Parathyroid adenoma (tissue), 2 donors: ENCODE data around the gene PTDSS2.

Experiments used
- H2AFZ ChIP-seq: fragments of 300-600 bp; sonication (generic); one replicate; pipeline ENCODE4 v1.7.0; 2017; ENCODE audit warnings: antibody characterized with exemption, mild to moderate bottlenecking
- H3K27ac ChIP-seq: fragments of 300-600 bp; sonication (generic); one replicate; pipeline ENCODE4 v1.7.0; 2017
- H3K27me3 ChIP-seq: fragments of 300-600 bp; sonication (generic); one replicate; pipeline ENCODE4 v1.7.0; 2017; ENCODE audit warnings: low read length; ENCODE audit not compliant: control insufficient read depth, insufficient read depth
- H3K36me3 ChIP-seq: fragments of 300-600 bp; sonication (generic); one replicate; pipeline ENCODE4 v1.7.0; 2017; ENCODE audit warnings: low read length; ENCODE audit not compliant: control insufficient read depth, insufficient read depth
- H3K4me1 ChIP-seq: fragments of 300-600 bp; sonication (generic); one replicate; pipeline ENCODE4 v1.7.0; 2017; ENCODE audit warnings: control low read depth
- H3K4me2 ChIP-seq: fragments of 300-600 bp; sonication (generic); one replicate; pipeline ENCODE4 v1.7.0; 2017; ENCODE audit warnings: low read length
- H3K4me3 ChIP-seq: fragments of 300-600 bp; sonication (generic); one replicate; pipeline ENCODE4 v1.7.0; 2017; ENCODE audit warnings: low read depth, low read length
- H3K79me2 ChIP-seq: fragments of 300-600 bp; sonication (generic); one replicate; pipeline ENCODE4 v1.7.0; 2017; ENCODE audit warnings: control low read depth
- H3K9ac ChIP-seq: fragments of 300-600 bp; sonication (generic); one replicate; pipeline ENCODE4 v1.7.0; 2017; ENCODE audit warnings: mild to moderate bottlenecking
- H3K9me3 ChIP-seq: fragments of 300-600 bp; sonication (generic); one replicate; pipeline ENCODE4 v1.7.0; 2017; ENCODE audit warnings: low read length; ENCODE audit not compliant: control insufficient read depth
- CTCF ChIP-seq: fragments of 300-600 bp; sonication (generic); IDR thresholded peaks from one replicate; pipeline ENCODE4 v1.7.0; 2017; ENCODE audit warnings: antibody characterized with exemption, mild to moderate bottlenecking
- donor health status: primary hyperparathyroidism.

PTDSS2 gene

GRCh38 chr11:442611-443081, 7.4 kb upstream of the PTDSS2 start:
- TF ChIP-seq CTCF = no peak
- H2AFZ ChIP-seq = no peak overlapping the region
- no peak overlapping the region for H3K4me3 ChIP-seq
- H3K27me3 ChIP-seq = no peaks in the 10 kb centered on the region
- H3K4me2 ChIP-seq = no peak overlapping the region
- no peaks in the 10 kb centered on the region for H3K36me3 ChIP-seq
- no peak overlapping the region for H3K27ac ChIP-seq
- no peaks in the 10 kb centered on the region for H3K4me1 ChIP-seq
- no peaks in the 10 kb centered on the region for H3K79me2 ChIP-seq
- no peaks in the 10 kb centered on the region for H3K9me3 ChIP-seq
- H3K9ac ChIP-seq = no peak overlapping the region

- H3K9me3 ChIP-seq = no peaks in the 10 kb centered on the region
- no peak overlapping the region for H3K4me3 ChIP-seq
- no peak overlapping the region for H3K9ac ChIP-seq
- no peaks in the 10 kb centered on the region for H3K36me3 ChIP-seq
- TF ChIP-seq CTCF = no peak
- H3K4me2 ChIP-seq = no peak overlapping the region
- H3K4me1 ChIP-seq = no peaks in the 10 kb centered on the region
- H3K27me3 ChIP-seq = no peaks in the 10 kb centered on the region
- no peak overlapping the region for H3K27ac ChIP-seq
- H2AFZ ChIP-seq = no peak overlapping the region
- H3K79me2 ChIP-seq = no peaks in the 10 kb centered on the region
Measured at GRCh38 chr11:443542-444199, 6.4 kb upstream of the PTDSS2 start.

DNA sequence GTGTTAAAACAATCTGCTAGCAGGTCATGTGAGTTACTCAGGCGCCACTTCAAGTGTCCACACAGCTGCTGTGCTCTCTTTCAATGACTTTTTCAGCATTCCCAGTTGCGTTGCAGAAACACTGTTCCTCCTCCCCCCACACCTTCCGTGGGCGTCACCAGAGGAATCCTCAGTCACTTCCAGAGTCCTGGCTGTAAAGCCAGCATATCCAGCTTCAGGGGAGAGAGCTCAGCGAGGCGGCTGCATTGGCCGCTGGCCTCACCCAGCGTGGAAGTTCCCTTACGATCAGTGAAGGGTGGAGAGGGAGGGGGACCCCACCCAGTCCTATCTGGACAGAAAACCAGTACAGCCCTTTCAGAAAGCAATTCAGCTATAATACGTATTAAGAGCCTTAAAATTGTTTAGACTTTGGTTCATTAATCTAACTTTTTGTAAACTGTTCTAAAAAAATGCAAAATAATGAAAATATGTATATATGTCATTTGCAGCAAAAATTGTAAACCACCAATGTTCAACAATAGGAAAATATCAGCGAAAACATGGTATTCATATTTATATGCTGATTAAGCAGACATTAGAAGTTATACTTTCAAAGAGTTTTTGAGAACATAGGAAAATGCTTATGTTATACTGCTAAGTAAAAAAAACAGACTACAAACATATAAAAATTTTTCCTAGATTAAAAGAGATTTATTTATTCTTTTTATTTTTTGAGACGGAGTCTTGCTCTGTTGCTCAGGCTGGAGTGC, 5.5 kb upstream of the PTDSS2 start:
- H3K27ac ChIP-seq = no peak overlapping the region
- H3K27me3 ChIP-seq = no peaks in the 10 kb centered on the region
- H2AFZ ChIP-seq = no peak overlapping the region
- H3K4me3 ChIP-seq = no peak overlapping the region
- TF ChIP-seq CTCF = no peak
- H3K4me1 ChIP-seq = peaks cover 3% of the 10 kb centered on the region
- H3K9me3 ChIP-seq = no peaks in the 10 kb centered on the region
- H3K9ac ChIP-seq = no peak overlapping the region
- no peaks in the 10 kb centered on the region for H3K79me2 ChIP-seq
- no peaks in the 10 kb centered on the region for H3K36me3 ChIP-seq
- H3K4me2 ChIP-seq = no peak overlapping the region

GRCh38 chr11:445765-446588, 4.1 kb upstream of the PTDSS2 start:
- TF ChIP-seq CTCF = no peak
- Histone ChIP-seq H3K36me3 (no peaks in the 10 kb centered on the region), H3K27me3 (no peaks in the 10 kb centered on the region), H3K79me2 (no peaks in the 10 kb centered on the region), H3K27ac (no peak overlapping the region), H2AFZ (no peak overlapping the region), H3K4me2 (no peak overlapping the region), H3K9me3 (no peaks in the 10 kb centered on the region), H3K9ac (no peak overlapping the region), H3K4me3 (no peak overlapping the region), H3K4me1 (peaks cover 3% of the 10 kb centered on the region)
